Fibroblast of skin of back (primary cell): Measurements from ENCODE around the gene EBPL.

Experiments
- DNase-seq: peaks from one replicate; pipeline ENCODE4 v3.0.0-alpha.2; 2013

EBPL gene

GRCh38 chr13:49676581-49677298 is 14.5 kb downstream of the EBPL start:
- DNase-seq: no peak

DNA sequence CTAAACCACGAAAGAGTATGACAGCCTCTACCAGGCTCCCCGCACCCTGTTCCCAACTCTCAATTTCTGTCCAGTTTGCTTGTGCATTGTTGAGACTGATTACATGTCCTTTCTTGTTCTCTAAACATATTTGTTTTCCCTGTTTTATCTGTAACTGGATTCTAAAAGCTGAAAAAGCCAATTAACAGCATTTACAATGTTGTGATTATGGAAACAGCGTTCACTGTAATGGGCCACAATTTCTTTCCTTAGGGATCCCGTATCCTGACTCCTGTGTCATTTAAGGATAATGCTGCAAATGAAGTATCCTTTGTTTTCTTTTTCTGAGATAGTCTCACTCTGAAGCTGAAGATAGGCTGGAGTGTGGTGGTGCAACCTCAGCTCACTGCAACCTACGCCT is 20.5 kb downstream of the EBPL start:
- no peak for DNase-seq

DNA sequence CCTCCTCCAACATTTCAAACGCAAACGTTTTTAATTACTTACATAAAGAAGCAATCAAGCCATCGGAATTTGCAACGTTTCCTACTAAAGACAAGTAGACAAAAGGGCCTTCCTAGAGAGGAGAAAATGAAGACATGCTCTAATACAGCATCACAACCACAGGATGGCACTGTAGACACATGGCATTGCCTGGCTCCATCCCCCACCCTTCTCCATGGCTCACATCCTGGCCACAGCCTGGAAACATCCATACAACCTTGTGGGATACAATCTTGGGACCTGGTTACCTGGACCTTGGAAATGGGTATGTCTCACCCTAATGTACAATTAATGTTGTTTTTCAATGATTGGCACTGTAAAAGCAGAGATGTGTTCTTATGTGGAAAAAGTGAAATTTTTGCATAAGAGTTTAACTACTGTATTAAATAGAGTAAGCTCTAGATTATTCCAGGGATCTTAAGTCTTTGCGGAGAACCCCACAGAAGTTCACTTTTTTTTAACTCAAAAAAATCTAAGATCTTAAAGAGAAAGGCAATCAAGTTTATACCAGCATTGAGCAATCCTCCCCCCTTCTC is 21.5 kb downstream of the EBPL start:
- DNase-seq: peak; percentile 59

DNA sequence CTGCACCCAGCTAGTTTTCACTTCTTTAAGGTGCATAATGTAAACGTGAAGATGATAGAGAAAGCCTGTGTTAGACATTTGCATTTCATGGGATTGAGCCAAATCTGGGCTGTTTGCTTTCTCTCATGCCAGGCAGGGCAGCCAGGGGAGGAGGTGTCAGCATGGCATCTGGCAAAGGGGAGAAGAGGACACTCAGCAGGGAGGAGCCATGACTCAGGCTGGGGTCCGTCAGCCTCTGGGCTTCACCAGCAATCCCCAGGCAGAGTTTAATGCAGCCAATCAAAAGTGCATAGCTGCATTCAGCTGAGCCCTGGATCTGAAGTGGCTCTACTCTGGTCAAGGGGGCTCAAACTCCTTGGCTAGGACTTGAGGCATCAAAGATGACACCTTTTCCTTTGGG is 23.5 kb downstream of the EBPL start:
- peak; percentile 58 for DNase-seq

GRCh38 chr13:49664606-49665005 is 26.7 kb downstream of the EBPL start:
- no peak for DNase-seq

- DNase-seq: no peak
These were observed 34.0 kb downstream of the EBPL start for GRCh38 chr13:49657241-49657641.

DNA sequence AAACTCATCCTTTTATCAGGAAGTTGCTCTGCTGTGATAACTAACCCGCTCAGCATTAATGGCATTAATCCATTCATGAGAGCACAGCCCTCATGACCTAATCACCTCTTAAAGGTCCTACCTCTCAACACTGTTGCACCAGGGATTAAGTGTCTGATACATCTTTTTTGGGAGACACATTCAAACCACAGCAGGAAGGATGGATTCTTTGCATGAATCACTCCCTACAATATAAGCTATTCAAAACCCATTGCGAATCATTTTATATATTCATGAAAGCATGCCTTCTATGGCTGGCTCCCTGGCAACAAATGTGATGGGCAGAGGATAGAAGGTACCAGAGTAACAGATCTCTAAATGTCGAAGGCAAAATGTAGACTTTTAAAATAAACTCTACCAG is 35.4 kb downstream of the EBPL start:
- peak; percentile 22 for DNase-seq

- DNase-seq: no peak
These were observed 37.3 kb downstream of the EBPL start for GRCh38 chr13:49654011-49654410.

DNA sequence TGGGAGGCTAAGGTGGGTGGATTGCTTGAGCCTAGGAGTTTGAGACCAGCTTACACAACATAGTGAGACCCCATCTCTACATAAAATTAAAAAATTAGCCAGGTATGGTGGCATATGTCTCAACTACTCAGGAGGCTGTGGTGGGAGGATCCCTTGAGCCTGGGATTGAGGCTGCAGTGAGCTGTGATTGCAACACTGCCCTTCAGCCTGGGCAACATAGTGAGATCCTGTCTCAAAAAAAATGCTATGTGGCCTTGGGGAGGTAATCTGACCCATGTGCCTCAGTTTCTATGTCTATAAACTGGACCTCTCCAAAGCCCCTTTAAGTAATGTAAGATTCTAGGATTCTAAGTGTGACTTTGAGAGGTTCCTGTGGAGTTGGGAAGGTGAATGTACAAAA is 37.8 kb downstream of the EBPL start:
- no peak for DNase-seq

DNA sequence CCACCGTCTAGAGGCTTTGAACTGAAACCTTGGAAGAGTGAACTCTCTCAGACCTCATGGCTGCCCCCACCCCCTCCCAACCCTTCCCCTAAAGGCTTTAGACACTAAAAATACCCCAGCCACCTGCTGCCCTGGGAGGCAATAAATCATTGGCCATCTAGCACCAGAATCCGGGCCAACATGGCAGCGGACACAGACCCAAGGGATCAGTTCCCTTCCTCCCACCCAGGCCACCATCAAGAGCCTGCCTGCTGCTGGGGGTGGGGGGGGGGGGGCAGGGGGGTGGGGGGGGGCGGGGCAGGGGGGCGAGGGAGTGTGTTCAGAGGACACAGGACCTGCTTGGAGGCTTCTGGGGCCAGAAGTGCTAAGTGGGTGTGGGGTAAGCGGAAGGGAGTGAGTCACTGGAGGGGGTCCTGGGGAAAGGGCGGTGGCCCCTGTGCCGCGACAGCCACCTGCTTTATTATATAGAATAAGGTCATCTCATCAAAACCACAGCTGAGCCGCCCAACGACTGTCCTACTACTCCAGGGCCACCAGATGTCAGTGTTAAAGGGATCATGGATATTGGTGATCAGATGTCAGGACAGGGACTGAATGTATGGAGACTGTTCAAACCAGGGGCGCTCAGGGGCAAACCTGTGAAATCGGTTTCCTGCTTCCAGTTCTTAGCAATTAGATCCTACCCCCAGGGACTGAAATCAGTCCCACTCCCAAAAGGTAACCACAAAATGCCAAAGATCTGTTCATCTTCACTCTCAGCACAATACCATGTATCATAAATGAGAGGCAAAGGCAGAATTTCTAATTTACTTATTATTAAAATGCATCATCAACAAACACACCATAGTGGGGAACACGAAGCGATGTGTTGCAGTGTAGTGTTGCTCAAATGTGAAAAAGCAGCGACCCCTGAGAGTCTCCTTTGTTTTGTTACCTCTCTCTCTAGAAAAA is 38.7 kb downstream of the EBPL start:
- DNase-seq: peak; percentile 54

GRCh38 chr13:49651570-49652354 is 39.5 kb downstream of the EBPL start:
- no peak for DNase-seq

GRCh38 chr13:49649963-49650312 is 41.3 kb downstream of the EBPL start:
- DNase-seq: no peak

DNA sequence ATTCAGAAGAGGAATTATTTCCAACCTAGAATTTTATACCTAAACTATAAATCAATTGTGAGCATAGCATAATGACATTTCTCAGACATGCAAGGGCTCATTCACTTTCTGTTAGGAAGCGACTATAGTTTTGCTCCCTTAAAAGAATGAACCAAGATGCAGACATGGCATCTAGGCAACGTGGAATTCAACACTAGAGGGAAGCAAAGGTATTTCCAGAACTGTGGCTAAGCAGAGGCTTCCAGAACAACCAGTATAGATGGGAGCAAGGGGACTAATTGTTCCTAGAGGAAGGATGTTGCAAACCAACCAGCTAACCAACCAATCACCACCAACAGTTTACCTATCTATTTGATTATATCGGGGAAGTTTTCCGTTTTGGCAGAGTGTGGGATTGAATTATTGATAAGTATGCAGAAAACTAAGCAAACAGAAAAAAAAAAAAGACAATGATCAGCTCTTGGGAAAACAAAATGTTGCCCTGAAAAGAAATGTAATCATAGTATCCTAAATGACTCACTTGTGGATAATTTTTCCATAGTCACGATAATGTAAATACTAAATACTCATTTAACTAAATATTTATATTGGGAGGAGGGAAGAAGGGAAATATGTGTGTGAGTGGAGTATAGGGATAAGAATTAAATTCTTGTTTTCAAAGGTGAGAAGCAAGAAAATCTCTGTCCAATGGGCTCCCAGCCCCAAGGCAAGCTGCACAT is 41.9 kb downstream of the EBPL start:
- peak; percentile 52 for DNase-seq

DNA sequence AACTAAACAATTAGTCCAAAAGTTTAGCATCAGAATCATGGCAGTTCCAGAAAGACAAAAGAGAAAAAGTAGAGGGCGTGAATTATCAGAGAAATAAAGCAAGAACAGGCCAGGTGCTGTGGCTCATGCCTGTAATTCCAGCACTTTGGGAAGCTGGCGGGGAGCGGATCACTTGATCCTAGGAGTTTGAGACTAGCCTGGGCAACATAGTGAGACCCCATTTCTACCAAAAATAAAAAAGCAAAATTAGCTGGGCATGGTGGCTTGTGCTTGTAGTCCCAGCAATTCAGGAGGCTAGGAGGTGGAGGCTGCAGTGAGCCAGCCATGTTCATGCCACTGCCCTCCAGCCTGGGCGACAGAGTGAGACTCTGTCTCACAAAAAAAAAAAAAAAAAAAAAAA is 44.6 kb downstream of the EBPL start:
- no peak for DNase-seq

GRCh38 chr13:49645451-49645850 is 45.8 kb downstream of the EBPL start:
- no peak for DNase-seq

DNA sequence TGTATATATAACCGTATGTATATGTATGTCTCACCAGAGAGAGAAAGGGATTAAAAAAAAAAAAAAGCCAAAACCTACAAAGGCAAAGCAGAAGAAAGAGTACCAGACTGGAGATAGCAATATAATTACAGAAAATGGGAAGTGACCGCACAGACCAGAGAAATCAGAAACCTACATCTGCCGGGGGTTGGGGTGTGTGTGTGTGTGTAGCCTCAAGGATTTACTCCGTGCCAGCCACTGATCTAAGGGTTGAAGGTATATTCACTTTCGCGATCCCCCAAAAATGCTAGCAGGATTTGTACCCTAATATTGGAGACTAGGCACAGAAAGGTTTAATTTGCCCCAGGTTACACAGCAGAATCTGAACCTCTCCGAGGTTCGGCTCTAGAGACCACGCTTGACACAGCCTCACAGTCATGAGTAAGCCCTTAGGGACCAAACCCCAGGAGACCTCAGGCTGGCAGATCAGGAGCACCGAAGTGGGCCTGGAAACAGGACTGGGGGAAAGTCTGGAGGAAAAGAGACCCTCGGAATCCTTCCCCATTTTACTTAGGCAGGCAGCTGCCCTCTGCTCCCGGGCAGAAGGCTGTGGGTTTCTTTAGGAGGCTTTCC is 48.1 kb downstream of the EBPL start:
- no peak for DNase-seq

DNA sequence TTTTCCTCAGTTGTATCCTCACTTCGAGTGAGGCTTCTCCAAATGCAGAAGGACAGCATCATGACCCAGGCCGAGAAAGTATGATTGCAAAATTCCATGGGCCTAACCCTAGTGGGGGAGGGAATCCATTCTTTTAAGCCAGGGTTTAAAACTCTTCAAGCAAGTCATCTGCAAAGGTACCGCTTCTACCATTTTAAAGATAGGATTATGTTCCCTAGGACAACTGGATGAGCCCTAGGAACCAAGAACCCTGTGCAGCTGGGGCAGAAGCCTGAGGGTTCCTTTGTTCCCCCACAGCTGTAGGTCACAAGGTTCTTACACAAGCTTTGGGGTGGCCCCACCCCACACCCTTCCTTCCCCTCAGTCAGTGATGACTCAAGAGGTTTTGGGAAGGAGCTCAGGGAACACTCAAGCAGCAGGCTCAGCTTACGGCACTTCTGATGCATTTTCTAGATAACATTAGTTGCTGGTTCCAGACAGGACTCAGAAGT is 49.4 kb downstream of the EBPL start:
- DNase-seq: peak; percentile 34

DNA sequence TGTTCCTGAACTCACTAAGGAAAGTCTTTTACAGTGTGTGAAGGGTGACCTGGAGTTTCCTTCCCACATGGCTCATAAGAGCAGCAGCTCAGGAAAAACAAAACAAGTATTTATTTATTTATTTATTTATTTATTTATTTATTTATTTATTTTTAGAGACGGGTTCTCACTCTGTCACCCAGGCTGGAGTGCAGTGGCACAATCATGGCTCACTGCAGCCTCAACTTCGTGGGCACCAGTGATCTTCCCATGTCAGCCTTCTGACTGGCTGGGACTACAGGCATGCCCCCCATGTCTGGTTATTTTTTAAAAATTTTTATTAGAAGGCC is 52.6 kb downstream of the EBPL start:
- DNase-seq: no peak

DNA sequence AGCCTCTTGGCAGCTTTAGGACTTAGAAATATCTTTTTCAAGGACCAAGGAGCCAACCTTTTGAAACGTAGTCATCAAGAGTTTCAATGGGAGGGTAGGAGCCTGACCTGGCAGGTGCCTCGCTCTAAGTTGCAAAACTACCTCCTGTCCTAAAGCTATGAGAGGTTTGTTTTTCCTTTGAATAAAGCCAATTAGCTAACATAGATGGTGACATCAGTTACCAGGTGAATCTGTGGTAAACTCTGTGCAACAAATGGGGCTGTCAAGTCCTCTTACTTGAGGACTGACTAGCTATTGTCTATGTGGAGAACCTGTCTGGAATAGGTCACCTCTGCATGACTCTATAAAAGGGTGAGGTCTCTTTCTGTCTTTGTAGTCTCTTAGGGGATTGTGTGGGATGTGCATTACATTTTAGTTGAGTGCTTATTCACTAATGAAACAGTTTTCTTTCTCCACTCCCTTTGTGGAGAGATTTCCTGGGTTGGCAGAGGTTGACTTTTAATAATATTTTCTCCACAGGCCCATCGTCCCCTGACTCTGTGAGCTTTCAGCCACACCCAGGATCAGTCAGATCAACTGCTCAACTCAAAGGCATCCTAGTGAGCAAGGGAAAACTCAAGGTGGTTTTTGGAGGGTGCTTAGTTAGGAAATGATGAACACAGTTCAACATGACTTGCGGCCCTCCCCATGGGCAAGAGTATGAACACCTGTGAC is 53.1 kb downstream of the EBPL start:
- no peak for DNase-seq

DNA sequence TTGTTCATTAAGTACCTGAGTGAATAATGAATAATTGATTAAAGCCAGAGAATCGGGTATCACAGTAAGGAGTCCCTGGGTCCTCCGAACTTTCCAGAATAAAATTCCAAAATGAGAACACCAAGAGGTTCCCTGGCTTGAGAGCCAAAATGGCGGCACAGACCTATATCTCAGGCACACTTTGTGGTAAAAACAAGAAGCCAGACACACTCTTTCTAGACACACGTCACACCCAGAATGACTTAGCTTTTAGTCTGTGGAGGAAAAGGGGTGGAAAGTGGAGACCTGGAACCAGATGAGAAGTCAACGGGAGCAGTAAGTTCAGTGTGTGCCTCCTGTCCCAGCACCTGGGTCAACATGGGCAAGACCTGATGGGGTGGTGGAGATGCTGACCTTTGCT is 54.6 kb downstream of the EBPL start:
- no peak for DNase-seq
